GM12872 (cell line): Measurements from ENCODE around the gene NLRP9.

Source experiments
- TF ChIP-seq, protein P1 (sequence below): IDR thresholded peaks from 3 replicates; pipeline ENCODE4 v1.5.1; 2011; ENCODE audit warnings: low read depth, mild to moderate bottlenecking, low read length, moderate library complexity; ENCODE audit not compliant: insufficient read depth

Gene NLRP9

DNA sequence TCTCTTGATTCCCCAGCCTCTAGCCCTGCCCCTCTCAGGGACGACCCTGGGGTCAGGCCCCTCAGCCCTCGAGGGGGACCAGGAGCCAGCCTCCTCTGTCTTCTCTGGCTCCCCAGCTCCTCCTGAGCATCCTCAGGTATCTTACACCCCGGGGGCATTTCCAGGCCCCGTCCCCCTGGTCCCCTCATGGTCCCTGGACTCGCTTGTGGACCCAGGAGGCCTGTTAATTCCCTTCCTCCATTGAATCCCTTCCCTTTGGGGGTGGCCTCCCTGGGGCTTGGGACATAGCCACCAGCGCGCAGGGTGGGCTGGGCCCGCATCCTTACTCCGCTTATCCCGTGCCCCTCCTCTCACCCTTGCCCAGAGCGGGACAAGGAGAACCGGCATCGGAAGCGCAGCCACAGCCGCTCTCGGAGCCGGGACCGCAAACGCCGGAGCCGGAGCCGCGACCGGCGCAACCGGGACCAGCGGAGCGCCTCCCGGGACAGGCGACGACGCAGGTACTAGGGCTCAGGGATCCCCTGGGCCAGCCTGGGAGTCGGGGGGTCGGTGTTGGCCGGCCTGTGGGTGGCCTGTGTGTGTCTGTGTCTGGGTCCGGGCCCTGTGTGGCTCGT is 79.2 kb downstream of the NLRP9 start:
- TF ChIP-seq, protein P1, sequence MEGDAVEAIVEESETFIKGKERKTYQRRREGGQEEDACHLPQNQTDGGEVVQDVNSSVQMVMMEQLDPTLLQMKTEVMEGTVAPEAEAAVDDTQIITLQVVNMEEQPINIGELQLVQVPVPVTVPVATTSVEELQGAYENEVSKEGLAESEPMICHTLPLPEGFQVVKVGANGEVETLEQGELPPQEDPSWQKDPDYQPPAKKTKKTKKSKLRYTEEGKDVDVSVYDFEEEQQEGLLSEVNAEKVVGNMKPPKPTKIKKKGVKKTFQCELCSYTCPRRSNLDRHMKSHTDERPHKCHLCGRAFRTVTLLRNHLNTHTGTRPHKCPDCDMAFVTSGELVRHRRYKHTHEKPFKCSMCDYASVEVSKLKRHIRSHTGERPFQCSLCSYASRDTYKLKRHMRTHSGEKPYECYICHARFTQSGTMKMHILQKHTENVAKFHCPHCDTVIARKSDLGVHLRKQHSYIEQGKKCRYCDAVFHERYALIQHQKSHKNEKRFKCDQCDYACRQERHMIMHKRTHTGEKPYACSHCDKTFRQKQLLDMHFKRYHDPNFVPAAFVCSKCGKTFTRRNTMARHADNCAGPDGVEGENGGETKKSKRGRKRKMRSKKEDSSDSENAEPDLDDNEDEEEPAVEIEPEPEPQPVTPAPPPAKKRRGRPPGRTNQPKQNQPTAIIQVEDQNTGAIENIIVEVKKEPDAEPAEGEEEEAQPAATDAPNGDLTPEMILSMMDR: no peak
